NCI-H1694 (cell line): ENCODE measurements around the gene RALGPS1.
"Not testable (repeated sequence)": the region's sequence is repeated elsewhere in the genome, so short reads cannot be mapped to it uniquely, and the experiment has no call there.

Source experiments
- DNase-seq: peaks from one replicate; lab custom pipeline; 2025; lab: John Stamatoyannopoulos, UW

The RALGPS1 gene

DNA sequence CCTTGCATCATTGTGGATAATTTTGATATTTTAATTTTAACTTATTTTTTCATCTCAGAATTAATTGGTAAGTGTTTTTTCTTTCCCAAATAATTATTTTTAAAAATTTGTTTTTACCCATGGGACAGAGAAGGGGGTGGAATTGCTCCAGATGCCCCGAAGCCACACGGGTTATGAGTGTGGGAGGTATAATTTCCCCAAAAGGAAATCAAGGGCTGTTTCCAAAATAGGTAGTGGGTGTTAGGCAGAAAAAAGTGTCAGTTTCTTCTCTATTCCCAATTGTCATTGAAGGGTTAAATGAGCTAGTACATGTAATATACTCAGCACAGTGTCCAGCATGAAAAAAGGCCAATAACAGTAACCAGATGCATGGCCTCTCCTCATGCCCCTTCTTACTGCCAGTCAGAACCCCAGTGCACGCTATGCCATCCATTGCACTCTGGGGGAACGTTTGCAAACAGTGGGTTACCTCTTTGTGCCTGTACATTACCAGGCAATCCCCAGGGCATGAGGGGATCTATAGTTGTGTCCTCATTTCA is 244.3 kb downstream of the RALGPS1 start:
- DNase-seq = no peak

DNA sequence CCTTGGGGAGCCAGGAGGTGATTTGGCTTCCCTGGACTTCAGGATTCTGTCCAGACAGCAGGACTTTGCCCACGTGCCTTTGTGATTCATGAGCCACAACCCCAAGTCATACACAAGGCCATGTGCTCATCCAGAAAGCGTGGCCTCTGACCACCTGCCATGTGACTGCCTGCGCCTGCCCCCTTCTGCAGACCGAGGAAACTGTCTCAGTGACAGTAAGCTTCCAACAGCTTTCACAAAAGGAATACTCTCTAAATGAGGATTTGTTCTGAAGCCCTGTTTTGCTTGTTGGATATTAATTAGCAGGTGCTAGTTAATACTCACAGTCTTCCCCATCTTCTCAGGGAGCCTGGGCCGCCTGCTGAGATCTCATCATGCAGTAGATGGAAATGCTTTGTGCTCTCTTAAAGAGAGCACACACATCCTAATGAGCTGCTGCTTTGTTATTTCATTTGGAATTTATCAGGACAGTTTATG is 244.8 kb downstream of the RALGPS1 start:
- no peak for DNase-seq

DNA sequence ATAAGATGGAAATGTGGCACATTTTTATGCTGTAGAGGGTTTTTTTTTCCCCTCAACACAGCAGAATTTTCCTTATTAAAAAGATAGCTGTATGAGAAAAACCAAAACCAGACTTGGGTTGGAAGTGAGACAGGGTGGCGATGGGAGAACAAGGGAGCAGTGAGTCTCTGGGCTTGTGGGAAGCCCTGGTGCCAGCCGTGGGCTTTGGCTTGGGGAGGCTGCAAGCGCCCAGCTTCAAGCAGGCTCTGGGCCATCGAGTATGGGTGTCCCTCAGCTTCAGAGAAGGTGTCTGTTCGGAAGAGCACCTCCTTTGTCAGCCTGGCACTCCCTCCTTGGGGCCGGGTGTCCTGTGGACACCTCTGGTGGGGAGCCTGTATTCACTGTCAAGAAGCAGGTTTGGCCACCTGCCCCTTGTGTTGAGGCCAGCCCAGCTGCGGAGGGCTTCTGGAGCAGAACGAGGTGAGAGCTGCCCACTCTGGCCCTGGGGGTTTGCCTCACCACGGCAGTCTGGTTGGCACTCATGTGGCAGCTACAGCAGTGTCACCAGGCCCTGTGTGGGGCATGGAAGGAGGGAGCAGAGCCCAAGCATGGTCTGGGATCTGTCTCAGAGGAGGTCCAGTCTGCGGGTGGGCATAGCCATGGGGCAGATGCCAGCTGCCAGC is 245.5 kb downstream of the RALGPS1 start:
- no peak for DNase-seq

DNA sequence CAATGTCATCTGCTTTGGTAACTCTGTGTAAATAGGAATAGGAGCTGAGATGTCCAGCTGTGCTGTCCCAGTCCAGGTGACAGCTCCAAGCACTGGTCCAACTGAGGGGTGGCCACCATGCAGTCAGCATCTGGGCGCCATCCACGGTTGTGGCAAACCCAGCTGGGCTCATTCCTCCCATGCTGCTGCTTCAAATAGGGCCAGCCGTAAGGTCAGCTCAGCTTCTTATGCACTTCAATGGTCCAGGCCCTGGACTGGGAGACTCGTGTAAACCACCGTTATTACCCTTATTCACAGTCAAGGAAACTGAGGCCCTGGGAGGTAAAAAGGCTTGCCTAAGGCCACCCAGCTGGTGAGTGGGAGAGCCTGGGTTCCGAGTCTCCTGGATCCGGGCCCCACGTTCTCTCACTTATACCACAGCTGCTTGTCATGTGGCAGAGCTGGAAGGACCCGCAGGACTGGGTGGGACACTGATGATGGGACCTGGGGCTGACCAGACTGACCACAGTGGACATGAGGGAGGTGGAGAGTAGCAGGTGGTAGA is 246.6 kb downstream of the RALGPS1 start:
- DNase-seq = no peak

DNA sequence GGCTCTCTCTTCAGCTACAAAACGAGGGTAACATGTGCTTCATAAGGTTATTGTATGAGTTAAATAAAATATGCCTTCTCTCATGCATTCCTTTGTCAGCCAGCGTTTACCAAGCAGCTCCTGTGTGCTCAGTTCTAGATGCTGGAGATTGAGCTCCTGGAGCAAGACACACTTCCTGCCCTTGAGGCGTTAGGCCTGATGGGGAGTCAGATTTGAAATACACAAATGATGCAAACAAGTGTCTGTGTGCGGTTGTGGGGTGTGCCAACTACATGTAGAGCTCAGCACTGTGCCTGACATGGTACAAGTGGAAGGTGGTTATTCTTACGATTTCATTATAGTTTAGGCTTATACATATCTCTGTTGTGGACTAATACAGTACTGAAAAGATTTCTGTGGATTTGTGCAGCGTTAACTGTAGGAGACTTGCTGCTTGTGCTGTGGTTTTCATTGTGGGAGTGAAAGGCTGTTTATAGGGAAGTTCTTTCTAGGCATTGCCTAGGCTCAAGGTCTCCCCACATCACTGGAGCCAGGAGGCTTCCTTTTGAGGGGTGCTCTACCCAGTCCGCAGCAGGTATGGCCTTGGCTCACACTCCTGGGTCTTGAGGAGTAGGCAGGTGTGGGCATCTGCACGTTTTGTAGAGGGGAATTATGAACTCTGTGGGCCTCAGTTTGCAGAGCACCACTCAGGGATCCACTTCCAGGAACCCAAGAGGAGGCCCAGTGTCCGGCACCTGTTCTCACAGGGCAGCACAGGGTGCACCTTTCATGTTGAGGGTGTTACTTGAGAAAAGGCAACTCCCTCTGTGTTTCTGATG is 247.7 kb downstream of the RALGPS1 start:
- no peak for DNase-seq

DNA sequence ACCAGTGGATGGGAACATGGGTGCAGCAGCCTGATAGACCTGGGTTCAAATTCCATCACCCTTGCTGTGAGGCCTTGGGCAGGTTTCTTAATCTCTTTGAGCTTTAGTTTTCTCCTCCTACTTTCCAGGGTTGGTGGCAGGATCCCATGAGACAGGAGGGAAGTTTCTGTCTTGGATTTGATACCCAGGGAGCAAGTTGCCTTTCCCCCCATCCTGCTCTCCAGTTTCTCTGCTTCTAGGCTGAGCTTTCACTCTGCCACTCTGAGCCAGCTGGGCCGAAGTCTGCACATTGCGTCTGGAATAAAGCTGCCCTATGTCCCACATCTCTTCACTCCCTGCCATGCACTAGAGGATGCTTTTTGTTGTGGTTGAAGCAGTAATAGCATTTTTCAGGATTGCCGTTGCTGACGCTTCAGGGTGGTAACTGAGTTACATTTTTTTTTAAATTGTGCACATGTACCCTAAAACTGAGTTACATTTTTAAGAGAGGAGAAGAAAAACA is 248.3 kb downstream of the RALGPS1 start:
- no peak for DNase-seq

DNA sequence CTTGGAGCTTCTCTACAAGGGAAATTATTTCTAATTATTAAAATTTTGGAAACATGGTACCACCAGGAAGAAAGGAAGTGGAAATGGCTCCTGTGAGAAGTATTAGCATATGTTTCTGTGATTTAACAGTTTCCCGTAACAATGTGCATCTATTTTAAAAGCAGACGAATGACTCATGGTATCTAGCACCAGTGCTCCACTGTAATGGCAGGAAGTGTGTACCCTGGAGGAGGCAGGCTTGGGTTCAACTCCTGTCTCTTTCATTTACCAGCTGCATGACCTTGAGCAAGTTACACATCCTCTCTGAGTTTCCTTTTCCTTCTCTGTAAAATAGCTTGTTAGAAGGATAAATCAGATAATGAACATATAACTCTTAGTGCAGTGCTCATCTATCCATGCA is 248.8 kb downstream of the RALGPS1 start:
- no peak for DNase-seq

DNA sequence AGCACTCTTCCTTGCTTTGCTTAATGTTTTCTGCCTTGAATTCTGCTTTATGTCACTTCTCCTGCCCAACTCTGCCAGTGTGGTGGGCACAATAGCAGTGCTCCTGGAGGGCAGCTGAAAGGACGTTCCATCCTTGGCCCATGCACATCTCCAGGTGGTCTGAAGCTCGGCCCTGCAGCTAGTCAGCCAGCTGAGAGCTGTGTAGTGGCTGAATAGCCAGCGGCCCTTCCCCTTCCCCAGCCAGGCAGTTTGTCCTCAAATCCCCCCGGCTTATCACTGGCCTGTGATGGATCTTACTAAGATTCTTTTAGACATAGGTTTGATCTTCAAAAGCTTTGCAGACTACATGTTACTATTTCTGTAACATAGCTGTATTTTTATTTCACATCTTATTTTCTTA is 250.5 kb downstream of the RALGPS1 start:
- no peak for DNase-seq

DNA sequence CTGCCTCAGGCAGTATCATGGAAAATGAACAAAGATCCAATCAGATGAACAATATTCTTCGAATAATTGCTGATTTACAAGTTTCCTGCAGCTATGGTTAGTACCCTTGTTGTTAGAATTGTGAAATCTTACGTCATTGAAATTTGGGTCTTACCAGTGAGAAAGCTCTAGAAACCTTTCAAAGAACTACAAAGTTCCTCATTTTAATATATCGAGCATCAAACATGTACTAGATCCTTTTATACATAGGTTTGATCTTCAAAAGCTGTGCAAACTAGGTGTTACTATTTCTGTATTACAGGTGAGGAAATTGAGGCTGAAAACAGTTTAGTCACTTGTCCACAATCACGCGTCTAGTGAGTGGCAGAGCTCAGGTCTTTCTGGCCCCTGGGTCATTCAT is 251.5 kb downstream of the RALGPS1 start:
- no peak for DNase-seq

DNA sequence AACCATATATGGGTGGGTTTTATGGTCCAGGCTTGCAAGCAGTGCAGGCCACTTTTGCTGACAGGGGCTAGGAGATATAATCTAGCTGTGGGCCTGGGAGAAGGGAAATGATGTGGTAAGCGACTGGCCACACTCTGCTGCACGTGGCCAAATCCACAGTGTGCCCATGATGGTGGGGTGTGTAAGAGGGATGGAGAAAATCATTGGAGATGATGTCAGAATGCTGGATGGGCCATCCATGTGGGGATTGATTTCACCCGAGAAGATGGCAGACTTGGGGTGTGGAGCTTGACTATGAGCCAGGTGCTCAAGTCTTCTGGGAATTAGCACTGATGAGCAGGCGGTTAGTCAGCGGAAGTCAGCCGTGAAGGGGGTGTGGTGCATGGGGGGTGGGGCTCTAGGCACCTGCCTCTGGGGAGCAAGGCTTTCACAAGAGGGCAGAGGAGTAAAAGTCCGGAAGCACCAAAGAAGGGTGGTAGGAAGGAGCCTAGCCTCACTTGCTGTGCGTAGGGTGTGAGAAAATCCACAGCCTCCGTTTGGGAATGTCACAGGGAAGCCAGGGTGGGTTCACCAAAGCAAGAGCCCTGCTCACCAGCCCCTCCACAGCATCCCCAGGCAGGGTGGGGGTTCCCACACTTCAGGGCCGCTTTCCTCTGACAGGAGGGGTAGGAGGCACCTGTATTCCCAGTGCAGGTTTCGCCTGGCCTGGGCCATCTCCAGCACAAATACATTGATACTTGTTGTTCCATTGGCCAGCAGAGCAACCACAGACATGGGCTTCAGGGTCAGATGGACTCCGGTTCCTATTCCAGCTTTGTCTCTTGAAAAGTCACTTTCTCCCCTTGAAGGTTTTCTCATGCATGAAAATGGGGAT is 252.3 kb downstream of the RALGPS1 start:
- no peak for DNase-seq

DNA sequence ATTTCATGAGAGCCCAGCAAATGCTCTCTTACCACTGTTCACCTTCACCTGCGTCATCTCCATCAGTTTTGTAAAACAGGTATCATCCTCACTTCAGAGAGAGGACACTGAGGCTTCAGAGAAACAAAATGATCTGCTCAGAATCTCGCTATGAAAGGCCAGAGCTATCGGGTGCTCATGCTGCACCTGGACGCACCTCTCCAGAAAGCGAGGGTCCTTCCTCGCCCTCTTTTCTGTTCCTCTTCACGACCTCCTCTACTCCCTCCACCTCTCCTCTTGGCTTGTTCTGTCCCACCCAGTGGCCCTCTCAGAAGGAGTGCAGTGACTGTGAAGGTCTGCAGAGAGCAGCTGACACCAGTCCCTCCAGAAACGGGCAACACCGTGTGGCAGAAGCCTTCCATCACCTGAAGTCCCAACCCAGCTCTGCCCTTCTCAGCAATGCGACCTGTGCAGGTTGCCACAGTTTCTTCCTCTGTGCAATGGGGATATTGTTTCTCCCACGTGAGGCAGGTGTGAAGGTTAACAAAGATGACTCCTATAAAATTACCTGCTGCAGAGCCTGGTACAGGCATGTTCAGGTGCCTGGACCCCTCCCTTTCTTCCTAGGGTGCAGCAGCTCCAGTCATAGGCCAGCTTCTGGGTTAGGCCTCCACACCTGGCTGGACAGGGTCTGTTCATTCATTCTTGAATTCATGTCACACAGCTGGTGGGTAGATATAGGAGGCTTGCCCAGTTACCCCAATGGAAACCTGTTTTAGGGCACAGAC is 253.2 kb downstream of the RALGPS1 start:
- no peak for DNase-seq

DNA sequence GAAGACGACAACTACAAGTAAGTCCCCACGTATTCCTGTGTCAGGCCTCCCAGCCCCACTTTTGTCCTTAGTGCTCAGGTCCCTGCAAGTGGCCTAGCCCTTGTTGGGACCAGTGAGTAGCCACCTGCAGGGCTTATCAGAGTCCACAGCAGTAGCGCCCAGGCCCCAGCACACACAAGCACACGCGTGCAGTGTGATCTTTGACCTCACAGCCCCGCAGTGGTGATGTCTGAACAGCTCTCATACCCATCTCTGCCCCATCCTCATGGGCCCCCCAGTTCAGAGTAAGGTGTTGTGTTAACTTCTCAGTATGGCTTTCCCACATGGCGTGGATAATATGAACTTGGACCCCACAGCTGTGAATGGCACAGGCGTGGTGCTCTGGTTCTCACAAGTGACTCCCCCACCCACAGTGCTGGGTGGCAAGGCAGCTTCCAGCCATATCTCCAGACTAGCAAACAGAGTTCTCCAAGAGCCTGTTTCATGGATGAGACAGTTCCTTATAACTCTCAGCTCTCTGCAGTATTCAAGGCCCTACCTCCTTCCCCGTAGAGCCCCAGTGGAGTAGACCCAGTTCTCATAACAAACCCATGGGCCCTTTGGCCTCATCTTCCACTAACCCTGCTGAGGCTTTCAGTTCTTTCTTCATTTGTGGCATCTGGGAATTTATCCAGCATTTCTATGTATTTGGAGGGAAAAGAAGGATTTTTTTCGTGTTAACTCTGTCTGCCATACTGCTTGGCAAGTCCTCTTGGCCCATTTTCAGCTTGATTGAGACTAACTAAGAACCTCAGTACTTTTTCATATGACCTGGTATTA is 254.4 kb downstream of the RALGPS1 start:
- no peak for DNase-seq

DNA sequence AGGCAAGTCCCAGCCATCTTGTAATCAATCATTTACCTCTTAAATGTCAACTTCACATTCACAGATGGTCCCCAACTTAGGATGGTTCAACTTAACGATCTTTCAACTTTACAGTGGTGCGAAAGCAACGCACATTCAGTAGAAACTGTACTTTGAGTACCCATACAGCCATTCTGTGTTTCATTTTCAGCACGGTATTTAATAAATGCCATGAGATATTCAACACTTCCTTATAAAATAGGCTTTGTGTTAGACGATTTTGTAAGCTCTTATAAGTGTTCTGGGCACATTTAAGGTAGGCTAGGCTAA is 254.9 kb downstream of the RALGPS1 start:
- no peak for DNase-seq

DNA sequence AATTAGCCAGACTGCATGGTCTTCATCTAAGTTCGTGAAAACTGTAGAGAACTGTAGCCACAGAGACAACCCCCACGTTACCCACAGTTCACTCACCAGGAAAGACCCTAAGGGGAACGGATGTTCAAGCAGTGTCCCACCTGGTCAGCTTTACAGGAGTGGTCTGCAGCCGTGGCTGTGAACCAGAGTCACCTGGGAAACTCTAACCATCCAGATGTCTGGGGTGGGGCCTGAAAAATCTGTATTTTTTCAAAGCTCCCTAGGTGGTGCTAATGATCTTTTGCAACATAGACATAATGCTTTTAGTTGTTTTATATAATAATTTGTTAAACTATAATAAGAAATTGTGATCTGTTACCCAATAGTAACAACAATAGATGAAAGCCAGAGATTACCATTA is 255.5 kb downstream of the RALGPS1 start:
- no peak for DNase-seq

DNA sequence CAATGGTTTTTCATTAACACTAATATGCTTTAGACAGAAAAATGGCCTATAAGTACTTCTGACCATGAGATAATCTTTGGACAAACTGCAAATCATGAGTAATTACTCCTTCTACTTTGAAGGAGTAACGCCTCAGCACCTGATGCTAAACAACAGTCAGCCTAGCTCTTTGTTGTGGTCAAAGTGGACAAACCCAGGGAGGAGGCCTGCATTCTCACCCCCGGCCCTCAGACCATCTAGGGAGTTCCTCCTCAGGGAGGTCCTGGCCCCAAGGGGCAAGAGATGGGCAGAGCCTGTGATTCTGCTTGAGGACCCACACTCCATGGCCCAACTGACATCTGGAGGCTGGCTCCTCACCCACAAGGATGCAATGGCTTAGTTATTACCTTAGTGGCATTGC is 256.1 kb downstream of the RALGPS1 start:
- DNase-seq = peak; percentile 4

DNA sequence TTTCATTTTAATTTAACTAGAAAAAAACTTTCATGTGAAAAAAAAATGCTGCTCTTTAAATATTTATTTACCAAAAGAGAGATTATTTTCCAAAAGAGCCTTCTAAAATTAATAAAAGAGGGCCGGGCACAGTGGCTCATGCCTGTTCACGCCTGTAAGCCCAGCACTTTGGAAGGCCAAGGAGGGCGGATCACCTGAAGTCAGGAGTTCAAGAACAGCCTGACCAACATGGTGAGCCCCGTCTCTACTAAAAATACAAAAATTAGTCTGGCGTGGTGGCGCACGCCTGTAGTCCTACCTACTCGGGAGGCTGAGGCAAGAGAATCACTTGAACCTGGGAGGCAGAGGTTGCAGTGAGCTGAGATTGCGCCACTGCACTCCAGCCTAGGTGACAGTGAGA is 256.8 kb downstream of the RALGPS1 start:
- DNase-seq = not testable (repeated sequence)

DNA sequence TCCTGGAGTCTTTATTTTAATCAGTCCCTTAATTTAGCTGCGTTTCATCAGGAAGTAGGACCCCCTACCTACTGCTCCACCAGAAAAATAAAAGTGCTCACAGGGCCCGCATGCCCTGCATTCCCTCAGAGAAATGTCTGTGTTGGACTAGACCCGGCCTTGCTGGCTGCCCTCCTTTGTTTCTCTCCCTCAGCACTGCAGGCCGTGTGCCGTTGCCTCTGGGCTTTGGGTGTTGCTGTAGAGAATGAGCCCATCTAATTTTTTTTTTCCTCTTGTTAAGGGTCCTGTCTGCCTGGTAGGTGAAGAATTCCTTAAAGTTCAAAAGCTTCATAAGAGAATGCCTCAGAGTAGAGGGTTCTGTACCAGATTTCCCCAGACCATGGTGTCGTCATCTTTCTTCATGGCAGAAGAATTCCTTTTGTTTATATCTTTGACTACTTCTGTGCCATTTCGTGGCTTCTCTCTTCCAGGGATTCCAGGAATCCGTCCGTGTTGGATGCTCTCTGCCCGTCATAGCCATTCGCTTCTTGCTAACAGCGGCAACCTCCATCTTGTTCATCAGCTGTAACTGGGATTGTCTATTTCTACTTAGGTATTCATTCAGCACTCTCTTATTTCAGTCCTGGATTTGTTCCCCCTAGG is 257.6 kb downstream of the RALGPS1 start:
- no peak for DNase-seq

DNA sequence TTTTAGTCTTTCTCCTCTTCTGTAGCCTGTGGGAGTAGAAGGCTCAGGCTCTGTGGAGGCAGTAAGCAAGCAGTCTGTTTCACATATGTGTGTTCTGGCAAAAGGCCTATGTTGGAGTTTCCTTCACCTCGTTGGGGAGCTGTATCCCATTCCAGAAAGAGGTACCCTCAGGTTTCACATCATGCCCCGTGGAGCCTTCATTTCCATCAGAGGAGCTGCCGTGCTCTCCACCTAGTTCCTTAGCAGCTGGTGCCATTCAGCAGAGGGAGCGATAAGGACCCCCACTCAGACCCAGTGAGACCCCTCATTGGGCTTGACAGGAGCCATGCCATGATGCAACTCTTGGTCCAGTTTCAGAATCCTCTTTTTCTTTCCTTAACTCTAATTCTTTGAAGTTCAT is 258.5 kb downstream of the RALGPS1 start:
- DNase-seq = no peak

DNA sequence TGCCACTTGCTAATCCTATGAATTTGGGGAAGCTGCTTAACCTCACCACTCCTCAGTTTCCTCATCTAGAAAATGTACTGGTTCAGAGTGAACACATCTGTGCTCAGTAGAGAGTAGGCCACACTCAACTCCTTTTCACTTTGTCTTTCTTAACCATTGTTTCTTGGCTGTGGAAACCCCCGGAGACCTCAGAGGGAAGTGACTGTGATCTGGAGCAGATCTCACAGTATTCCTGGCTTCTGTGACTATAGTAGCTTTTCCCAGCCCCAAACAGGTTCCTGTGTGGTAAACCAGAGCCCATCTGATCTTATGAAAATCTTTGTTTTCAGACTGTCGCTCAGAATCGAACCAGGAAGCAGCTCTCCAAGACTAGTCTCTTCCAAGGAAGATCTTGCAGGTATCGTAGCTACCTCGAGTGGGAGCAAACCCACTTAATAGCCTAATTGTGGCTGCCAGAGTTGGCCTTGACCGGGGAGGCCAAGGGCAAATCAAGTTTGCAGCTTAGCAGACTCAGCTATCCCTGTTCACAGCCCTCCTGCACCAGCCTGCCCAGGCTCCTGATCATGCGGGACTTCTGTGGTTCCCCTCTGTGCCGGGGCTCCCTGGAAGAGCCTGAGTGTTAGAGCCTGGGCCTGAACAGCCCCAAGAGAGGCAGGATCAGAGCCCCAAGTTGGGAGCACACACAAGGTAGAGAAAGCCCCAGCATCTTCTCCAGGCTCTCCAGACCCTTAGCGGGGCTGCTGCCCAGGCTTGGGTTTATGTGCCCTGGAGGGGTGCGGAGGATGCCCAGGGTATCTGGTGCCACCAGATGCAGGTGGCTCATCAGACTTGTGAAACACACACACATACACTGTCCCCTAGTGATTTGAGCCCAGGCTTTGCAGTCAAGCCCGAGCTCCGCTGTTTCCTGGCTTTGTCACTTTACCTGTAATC is 260.1 kb downstream of the RALGPS1 start:
- no peak for DNase-seq
